ENCODE data around the gene HIF1A.

DNA sequence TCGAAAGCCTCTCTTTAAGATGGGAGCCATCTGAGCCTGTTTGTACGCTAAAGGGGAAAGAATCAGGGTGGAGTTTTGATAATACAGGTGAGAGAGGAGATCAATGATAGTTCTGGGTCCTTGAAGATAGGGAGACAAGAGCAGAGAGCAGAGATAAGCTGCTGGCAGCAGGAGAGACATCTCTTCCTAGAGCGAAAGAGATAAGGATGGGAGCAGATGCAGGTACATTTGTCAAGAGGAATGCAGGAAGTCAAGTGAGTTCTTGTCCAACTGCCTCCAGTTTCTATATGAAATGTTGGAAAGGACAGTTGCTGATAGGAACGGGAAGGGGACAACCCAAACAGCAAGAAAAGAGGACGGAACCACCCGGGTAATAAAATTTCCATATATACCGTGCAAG is 24.7 kb upstream of the HIF1A start:
- TF ChIP-seq, protein P1, sequence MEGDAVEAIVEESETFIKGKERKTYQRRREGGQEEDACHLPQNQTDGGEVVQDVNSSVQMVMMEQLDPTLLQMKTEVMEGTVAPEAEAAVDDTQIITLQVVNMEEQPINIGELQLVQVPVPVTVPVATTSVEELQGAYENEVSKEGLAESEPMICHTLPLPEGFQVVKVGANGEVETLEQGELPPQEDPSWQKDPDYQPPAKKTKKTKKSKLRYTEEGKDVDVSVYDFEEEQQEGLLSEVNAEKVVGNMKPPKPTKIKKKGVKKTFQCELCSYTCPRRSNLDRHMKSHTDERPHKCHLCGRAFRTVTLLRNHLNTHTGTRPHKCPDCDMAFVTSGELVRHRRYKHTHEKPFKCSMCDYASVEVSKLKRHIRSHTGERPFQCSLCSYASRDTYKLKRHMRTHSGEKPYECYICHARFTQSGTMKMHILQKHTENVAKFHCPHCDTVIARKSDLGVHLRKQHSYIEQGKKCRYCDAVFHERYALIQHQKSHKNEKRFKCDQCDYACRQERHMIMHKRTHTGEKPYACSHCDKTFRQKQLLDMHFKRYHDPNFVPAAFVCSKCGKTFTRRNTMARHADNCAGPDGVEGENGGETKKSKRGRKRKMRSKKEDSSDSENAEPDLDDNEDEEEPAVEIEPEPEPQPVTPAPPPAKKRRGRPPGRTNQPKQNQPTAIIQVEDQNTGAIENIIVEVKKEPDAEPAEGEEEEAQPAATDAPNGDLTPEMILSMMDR (IDR thresholded peaks at IDR 0.05; ENCODE audit: low read depth, low read length, poor library complexity, severe bottlenecking), result no peak
- no peak for TF ChIP-seq EZH2phosphoT487 (IDR thresholded peaks at IDR 0.05; ENCODE audit: borderline replicate concordance, low read length)
